ENCODE results near the gene CDKN1C. TPM values are rescaled to one million over a fixed set of nuclear protein-coding genes. Genes with fewer than 3 reads are reported as not detected.
A peak's percentile ranks its signal among the peaks of the same experiment; 100 is the strongest.

The CDKN1C gene
- total RNA-seq, 1 donor from 2014 or later = 27.7 TPM

GRCh38 chr11:2904153-2905052, 18.8 kb upstream of the CDKN1C start:
- TF ChIP-seq, protein P1, sequence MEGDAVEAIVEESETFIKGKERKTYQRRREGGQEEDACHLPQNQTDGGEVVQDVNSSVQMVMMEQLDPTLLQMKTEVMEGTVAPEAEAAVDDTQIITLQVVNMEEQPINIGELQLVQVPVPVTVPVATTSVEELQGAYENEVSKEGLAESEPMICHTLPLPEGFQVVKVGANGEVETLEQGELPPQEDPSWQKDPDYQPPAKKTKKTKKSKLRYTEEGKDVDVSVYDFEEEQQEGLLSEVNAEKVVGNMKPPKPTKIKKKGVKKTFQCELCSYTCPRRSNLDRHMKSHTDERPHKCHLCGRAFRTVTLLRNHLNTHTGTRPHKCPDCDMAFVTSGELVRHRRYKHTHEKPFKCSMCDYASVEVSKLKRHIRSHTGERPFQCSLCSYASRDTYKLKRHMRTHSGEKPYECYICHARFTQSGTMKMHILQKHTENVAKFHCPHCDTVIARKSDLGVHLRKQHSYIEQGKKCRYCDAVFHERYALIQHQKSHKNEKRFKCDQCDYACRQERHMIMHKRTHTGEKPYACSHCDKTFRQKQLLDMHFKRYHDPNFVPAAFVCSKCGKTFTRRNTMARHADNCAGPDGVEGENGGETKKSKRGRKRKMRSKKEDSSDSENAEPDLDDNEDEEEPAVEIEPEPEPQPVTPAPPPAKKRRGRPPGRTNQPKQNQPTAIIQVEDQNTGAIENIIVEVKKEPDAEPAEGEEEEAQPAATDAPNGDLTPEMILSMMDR (conservative IDR thresholded peaks at IDR 0.05; ENCODE audit: low read depth, low read length) = no peak
- DNase-seq (ENCODE audit: low read depth) = no peak
- H3K4me3 ChIP-seq (ENCODE audit: low read depth, low read length) = peak overlapping the region; percentile 73

GRCh38 chr11:2903672-2904011, 18.1 kb upstream of the CDKN1C start:
- H3K4me3 ChIP-seq (ENCODE audit: low read depth, low read length) = peak overlapping the region; percentile 73
- DNase-seq (ENCODE audit: low read depth) = no peak

DNA sequence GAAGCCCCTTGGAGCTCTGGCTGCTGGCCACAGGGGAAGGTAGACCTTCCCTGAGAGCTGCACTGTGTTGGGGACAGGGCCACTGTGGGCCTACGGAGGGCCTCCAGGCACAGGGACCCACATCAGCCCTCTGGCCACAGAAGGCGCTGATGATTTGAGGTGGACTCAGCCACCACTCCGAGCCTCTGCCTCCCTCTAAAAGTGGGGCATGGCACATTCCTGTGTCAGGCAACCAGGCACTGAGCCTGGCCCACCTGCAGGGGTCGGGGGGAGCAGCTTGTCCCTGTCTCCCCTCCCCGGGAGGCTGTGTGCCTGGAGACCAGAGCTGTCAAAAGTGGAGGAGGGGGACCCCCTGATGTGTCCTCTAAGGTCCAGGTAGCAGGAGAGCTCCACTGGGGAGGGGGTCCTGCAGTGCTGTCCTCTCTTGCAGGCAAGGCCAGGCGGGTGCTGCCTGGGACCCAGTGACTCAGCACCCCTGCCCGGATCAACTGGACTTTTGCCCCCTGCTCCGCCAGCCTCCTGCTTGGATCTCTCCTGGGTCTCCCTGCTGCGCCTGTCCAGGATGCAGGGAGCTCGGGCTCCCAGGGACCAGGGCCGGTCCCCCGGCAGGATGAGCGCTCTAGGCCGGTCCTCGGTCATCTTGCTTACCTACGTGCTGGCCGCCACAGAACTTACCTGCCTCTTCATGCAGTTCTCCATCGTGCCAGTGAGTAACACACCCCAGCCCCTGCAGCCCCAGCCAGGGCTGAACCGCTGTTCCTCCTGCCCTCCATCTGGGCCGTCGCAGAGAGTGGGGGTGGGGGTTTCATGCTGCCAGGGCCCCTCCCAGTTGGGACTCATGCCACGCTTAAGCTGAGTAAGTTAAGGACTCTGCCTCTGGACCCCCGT, 17.5 kb upstream of the CDKN1C start:
- TF ChIP-seq, protein P1 (conservative IDR thresholded peaks at IDR 0.05; ENCODE audit: low read depth, low read length) = no peak
- DNase-seq (ENCODE audit: low read depth) = no peak
- peak overlapping the region; percentile 73 for H3K4me3 ChIP-seq (ENCODE audit: low read depth, low read length)

More at GRCh38 chr11:2903672-2904011, 18.1 kb upstream of the CDKN1C start:
- TF ChIP-seq, protein P1 (conservative IDR thresholded peaks at IDR 0.05; ENCODE audit: low read depth, low read length) = peak; percentile 25

DNA sequence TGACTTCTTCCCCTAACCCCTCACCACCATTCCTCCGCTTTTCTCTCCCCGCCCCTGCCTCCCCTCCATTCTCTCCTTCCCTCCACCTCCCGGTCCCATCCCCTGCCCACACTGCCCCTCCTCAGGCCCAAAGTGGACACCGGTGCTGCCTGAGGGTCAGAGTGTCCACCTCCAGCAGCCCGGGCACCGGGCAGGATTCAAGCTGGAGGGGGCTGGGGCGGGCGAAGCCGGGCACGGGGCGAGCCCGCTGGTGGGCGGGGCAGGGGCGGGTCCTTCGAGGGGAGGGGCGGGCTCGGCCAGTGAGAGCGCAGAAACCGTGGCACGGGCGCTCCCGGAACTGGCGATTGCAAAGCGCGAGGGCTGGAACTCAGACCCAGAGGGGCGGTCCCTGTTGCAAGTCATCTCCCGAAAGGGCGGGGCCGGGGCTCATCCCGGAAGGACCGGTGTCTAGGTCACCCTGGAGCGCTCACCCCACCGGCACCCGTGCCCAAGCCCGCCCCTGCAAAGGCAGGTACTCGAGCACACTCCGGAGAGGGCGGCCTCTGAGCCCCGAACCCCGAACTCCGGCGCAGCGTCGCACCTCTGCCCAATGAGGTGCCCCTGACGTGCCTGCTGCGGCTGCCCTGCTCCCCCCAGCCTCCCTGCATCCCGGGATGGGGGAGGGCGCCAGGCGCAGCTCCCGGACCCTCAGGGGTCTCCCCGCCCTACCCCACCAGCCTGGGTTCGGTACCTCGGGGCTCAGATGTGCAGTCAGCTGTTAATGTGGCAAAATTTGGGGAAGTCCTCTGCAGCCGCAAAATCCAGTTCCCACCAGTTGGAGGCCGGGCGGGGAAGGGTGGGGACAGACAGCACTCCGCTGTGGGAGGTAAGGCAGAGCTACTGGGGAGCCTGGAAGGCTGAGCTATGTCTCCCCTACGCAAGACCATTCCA, 16.5 kb upstream of the CDKN1C start:
- peak overlapping the region; percentile 73 for H3K4me3 ChIP-seq (ENCODE audit: low read depth, low read length)
- DNase-seq (ENCODE audit: low read depth) = no peak
- TF ChIP-seq, protein P1 (conservative IDR thresholded peaks at IDR 0.05; ENCODE audit: low read depth, low read length) = no peak

DNA sequence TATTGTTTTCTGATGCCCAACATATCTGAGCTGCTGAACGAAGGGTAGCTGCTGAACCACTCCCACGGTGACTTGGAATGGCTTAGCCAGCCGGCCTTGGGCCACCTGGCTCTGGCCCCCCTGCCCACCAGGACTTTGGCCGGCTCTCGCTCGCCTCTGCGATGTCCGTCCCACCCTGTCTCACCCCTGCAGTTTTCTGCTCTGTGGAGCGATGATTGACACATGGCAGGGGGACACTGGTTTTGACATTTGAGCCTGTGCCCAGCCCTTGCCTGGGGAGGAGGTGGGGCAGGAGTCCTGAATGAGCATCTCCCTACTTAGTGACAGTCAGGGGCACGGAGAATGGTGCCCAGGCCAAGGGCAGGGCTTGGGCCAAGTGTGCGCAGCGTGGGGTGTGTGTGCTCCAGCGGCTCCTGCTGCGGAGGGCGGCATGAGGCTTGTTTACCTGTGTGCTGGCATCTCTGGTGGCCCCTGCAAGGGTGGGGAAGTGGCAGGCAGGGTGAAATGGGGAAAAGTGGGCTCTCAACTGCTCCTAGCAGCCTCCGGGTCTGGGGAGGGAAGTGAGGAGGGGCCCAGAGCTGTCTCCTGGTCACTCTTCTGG, 15.7 kb upstream of the CDKN1C start:
- TF ChIP-seq, protein P1 (conservative IDR thresholded peaks at IDR 0.05; ENCODE audit: low read depth, low read length) = no peak
- no peak for DNase-seq (ENCODE audit: low read depth)
- peak overlapping the region; percentile 73 for H3K4me3 ChIP-seq (ENCODE audit: low read depth, low read length)

All from epithelial cell of proximal tubule (primary cell).